HG02610 (cell line): Measurements from ENCODE around the gene MGAT1.
"Not testable (repeated sequence)": the region's sequence is repeated elsewhere in the genome, so short reads cannot be mapped to it uniquely, and the experiment has no call there.

ENCODE experiments used
- ATAC-seq: cut with Tn5 transposase; IDR thresholded peaks from one replicate; pipeline ENCODE4 v1.9.1; 2021; ENCODE audit warnings: mild to moderate bottlenecking, moderate library complexity; ENCODE audit not compliant: unreplicated experiment

The MGAT1 gene

GRCh38 chr5:180786531-180787398 is 15.8 kb downstream of the MGAT1 start:
- no peak for ATAC-seq

- no peak for ATAC-seq
These were observed 16.8 kb downstream of the MGAT1 start for GRCh38 chr5:180785794-180786221.

- no peak for ATAC-seq
These were observed 17.4 kb downstream of the MGAT1 start for GRCh38 chr5:180785121-180785781.

DNA sequence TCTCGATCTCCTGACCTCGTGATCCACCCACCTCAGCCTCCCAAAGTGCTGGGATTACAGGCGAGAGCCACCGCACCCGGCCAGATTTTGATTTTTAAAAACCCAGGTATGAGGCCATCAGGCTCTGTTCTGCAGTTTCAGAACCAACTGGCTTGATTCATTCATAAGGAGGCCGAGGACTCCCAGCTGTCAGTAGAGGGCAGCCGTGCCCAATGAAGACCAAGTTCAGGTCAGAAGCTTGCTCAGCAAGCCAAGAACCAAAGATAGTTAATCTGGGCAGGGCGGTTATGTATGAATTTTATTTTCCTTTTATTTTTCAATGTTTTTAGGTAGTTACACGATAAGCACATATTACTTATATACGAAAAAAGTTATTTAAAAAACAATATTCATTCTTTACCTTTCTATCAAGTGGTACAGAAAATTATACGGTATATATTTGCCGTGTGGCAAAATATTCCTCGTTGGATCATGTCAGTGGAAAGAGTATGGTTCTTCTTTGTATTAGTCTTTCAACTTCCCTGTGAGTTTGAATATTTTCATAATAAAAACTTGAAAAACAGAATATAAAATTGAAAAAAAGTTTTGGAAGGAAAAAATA is 18.0 kb downstream of the MGAT1 start:
- no peak for ATAC-seq

- no peak for ATAC-seq
These were observed 19.1 kb downstream of the MGAT1 start for GRCh38 chr5:180783340-180784052.

DNA sequence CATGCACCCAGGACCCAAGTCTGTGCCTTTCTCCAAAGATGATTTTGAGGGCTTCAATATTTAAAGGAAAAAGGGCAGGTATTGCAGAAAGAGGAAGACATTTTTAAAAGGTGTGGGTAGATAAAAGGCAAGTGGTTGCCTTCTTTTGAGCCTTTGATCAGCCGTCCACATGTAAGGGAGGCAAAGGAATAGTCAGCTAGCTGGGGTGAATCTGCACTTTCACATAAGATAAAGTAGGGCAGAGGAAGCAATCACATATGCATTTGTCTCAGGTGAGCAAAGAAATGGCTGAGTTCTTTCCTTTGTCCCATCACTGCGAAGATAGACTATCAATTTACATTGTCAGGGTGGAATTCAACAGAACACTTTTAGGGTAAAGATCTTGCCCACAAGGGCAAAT is 19.9 kb downstream of the MGAT1 start:
- no peak for ATAC-seq

DNA sequence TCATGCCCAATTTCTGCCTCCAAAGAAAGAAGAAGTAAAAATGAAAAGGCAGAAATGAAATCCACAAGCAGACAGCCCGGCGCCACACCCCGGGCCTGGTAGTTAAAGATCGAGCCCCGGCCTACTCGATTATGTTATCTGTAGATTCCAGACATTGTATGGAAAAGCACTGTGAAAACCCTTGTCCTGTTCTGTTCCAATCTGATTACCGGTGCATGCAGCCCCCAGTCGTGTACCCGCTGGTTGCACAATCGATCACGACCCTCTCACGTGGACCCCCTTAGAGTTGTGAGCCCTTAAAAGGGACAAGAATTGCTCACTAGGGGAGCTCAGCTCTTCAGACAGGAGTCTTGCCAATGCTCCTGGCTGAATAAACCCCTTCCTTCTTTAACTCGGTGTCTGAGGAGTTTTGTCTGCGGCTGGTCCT is 20.7 kb downstream of the MGAT1 start:
- not testable (repeated sequence) for ATAC-seq

DNA sequence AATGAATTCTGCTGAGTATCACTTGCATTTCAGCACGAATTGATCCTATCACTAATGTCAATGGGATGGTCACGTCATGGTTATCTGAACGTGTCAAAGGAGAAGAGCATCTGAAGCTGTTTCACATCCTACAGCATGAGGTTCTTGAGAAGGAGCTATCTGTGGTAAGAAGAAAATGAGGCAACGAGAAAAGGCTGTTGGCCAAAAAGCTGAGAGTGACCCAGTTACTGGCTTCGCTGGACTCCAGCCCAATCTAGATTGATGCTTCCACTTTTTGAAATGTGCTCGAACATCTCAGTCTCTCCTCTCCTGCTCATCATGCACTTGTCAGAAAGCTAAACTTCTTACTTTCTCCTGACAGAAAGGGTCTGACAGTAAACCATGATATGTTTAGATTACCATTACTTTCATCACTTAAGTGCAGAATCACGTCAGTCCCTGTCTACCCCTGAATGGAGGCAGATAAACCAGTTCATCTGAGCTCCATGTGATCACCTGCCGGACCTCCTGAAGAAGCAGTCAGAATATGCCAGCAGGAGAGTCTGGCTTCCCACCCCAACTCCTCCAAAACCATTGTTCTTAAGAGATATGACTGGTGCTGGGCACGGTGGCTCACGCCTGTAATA is 22.5 kb downstream of the MGAT1 start:
- ATAC-seq, result no peak

GRCh38 chr5:180777475-180777874 is 25.1 kb downstream of the MGAT1 start:
- no peak for ATAC-seq

GRCh38 chr5:180776376-180776775 is 26.2 kb downstream of the MGAT1 start:
- ATAC-seq, result no peak

GRCh38 chr5:180775624-180776023 is 27.0 kb downstream of the MGAT1 start:
- ATAC-seq, result no peak

DNA sequence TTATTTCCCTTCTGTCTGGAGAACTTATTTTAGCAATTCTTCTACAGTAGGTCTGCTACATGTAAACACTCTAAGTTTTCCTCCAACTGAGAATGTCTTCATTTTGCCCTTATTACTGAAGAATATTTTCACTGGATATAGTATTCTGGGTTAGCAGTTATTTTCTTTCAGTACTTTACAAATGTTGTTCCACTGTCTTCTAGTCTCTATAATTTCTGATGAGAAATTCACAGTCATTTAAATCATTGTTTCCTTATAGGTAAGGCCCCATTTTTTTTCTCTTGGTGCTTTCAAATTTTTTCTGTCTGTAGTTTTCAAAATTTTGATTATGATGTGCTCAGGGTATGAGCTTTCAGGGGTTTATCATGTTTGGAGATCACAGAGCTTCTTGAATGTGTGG is 30.8 kb downstream of the MGAT1 start:
- ATAC-seq, result no peak

GRCh38 chr5:180769821-180770220 is 32.8 kb downstream of the MGAT1 start:
- no peak for ATAC-seq

- ATAC-seq, result no peak
These were observed 47.0 kb downstream of the MGAT1 start for GRCh38 chr5:180755601-180756000.

DNA sequence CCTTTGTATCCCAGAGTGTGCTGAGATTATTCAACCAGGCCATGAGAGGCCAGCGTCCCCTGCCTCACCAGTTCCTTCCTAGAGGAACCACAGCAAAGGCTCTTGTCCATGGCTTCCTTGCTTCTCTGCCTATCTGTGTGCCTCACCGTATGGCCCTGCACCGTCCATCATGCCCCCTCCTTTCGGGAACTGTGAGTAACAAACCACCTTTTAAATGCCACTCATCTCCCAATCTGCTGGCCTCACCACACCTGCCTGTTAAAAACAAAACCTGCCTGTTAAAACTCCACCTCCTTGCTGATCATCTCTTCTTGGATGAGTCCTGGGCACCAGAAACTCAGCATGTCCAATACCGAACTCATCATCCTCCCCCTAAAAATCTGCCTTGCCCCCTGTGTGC is 58.4 kb downstream of the MGAT1 start:
- ATAC-seq, result no peak

DNA sequence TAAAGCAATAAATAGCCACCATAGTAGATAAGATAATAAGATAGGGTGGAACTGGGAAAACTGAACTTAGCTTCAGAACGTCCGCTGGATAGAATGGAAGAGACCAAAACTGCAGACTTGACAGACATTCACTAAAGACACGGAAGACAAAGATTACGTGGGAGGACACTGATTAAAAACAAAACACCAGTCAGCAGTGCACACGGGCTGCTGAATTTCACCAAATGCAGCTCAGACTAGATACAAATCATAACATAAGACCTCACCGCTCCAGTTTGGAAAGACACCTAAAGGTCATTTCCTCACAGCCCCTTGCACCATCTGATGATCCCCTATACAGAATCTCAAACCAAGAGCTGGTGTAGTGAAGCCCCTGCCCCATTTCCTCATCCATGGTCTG is 59.9 kb downstream of the MGAT1 start:
- no peak for ATAC-seq

DNA sequence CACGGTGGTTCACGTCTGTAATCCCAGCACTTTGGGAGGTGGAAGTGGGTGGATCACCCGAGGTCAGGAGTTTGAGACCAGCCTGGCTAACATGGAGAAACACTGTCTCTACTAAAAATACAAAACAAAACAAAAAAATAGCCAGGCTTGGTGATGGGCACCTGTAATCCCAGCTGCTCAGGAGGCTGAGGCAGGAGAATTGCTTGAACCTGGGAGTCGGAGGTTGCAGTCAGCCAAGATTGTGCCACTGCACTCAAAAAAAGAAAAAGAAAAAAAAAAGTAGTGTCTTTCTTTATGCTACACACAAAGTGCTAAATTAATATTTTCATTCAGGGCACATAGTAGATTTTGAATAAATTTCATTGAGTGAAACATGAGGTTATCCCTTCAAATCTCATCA is 61.7 kb downstream of the MGAT1 start:
- not testable (repeated sequence) for ATAC-seq

GRCh38 chr5:180739958-180740357 is 62.6 kb downstream of the MGAT1 start, which contains the start of gene OR2Y1:
TSS of gene OR2Y1 (minus strand) at chr5:180740058. CDS start at chr5:180740058, 0 bp downstream.
- no peak for ATAC-seq

- ATAC-seq, result no peak
These were observed 63.3 kb downstream of the MGAT1 start for GRCh38 chr5:180739271-180739670.

DNA sequence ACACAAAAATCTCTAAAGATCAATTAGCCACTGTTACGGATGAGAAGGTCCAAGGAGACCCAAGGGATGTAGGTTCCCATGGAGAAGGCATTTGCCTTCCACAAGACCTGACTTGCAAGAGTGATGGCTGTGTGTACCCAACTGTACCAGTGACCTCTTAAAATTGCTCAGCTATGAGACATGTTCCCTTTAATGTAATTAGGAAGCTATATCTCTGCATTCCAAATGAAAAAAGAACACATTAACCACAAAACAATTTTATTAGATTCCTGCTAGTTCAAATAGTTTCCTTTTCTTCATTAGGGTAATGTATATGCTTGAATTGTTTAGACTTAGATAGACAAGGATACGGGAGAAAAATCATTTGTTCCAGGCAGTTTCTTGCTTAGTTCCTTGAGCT is 66.1 kb downstream of the MGAT1 start:
- no peak for ATAC-seq
